Forelimb muscle (tissue), 1 donor: ENCODE measurements around the gene ADAMTS6. TPM values are rescaled to one million over a fixed set of nuclear protein-coding genes. Genes with fewer than 3 reads are reported as not detected.
"Not testable (repeated sequence)": the region's sequence is repeated elsewhere in the genome, so short reads cannot be mapped to it uniquely, and the experiment has no call there.

ENCODE experiments used
- DNase-seq: peaks from one replicate; pipeline ENCODE4 v3.0.0-alpha.2; 2013; ENCODE audit warnings: low read depth
- polyA plus RNA-seq: library from polyadenylated mRNA; unstranded; fragments of 120-200 nt; gene quantifications from one replicate; pipeline ENCODE4 v1.2.1, GENCODE V29; 2013; ENCODE audit not compliant: insufficient read length

The ADAMTS6 gene
- polyA plus RNA-seq, 1 donor, result 0.89 TPM

DNA sequence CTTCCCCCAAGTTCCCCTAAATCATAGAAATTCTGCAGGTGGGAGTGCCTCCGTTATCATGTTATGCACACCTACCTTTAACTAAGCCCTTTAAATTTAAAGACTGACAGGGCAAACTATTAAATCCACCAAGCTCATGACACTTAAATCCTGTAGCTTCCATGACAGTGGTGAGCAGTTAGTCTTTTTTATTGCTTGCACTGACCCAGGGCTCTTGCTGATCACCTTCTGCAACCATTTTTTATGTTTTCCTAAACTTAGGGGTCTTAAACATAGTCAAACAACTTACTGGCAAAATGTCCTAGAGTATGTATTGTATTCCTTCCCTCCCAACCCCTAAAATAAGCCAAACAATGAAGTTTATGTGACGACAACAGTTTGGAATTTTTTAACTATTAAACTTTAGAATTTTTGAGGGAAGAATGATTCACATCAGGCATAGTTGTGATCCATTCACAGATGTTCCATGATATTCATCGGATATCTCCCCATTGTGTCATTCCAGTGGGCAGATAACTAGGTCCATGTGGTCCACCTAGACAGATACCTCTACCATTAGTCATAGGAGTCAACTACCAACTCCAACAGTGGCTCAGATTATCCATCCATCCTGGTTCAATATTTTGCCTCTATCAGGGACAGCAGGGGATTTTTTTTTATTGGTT lies 283.1 kb downstream of the ADAMTS6 start:
- DNase-seq, result no peak

DNA sequence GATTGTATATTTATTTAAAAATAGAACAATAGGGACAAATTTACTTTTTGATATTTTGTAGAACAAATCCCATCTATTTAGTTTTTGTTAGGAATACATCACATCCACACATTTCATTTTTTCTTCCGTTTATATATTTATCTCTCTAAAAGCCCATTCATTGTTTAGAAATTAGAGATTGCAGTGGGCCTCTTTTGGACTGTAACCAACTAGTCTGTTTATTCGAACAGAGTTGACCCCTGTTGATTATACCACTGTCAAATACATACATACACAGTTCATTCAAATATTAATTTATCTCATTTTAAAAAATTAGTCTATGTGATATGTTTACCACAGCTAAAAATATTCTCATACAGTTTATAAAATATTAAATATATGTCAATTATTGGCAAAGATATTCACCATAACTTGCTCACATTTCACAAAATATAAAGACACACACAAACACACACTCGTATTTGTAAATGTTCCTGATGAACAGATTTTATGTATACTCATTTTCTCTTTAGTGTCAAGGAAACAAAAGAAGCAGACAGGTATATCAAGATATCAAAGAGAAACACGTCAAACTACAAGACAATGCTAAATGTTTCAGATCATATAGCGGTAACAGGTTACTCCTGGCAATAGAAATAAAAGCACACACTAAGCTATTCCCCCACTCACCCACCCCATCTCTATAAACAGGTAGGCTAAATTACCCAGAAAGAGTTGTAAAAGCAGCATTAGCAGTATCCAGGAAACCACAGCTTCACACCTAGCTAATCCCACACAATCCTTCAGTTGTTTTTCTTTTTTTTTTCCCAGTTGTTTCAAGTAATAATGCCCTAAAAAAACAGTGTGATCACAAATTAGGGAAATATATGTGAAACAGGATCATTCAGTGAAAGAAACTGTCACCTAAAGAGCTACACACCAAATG lies 283.9 kb downstream of the ADAMTS6 start:
- DNase-seq, result no peak

DNA sequence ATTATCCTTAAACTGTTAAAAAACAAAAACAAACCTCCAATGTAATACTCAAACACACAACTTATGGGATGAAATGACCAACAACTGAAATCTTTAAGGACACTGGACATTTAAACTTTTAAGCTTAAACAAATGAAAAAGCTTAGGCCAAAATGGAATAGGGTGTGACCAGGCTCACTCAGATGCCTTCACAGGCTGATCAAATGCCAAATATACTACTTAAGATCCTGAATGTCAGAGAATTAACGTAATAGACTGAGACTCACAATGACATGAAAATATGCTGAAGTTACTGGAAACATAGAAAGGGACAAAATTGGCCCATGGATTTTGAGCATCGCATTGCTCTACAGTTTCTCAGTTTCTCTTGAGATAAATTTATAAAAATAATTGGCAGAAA lies 286.8 kb downstream of the ADAMTS6 start:
- no peak for DNase-seq

DNA sequence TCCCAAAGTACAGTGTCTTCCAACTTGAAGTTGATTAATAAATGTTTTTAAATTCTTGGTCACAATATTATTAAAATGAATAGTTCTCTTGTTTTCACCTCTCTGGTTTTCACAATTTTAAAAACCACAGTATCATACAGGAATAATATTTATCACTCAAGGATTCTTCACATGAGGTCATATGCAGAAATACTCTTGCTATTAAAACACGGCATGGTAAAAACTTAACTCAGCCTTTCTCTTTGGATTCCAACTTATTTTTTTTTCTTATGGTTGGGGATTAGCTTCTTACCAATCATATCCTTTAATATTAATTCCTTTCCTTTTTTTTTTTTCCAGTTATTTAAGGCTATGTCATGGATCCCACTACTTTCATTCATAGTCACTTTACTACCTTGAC lies 289.4 kb downstream of the ADAMTS6 start:
- DNase-seq, result no peak

DNA sequence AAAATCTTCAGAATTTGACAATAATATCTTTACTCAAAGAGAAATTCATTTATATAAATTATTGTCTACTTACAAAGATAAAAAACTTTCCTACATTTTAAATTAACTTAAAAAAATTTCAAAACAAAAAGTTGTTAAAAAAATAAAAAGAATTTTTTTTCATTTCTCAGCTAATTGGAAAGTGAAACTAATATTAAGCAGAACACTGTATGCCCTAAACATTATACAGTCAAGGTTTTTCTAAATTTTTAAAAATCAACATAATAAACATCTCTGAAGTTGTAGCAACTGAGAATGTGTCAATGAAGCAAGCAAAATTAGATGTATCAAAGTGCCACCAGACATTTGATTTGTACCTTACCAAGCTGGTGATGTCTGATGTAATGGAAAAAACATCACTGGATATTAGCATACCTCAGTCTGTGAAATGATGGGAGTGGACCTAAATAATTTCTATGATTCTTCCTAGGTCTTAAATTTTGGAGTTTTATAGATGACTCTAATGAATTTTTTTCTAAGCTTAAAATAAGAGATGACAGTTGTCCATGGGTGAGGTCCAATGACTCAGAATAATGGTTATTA lies 290.1 kb downstream of the ADAMTS6 start:
- DNase-seq, result no peak

DNA sequence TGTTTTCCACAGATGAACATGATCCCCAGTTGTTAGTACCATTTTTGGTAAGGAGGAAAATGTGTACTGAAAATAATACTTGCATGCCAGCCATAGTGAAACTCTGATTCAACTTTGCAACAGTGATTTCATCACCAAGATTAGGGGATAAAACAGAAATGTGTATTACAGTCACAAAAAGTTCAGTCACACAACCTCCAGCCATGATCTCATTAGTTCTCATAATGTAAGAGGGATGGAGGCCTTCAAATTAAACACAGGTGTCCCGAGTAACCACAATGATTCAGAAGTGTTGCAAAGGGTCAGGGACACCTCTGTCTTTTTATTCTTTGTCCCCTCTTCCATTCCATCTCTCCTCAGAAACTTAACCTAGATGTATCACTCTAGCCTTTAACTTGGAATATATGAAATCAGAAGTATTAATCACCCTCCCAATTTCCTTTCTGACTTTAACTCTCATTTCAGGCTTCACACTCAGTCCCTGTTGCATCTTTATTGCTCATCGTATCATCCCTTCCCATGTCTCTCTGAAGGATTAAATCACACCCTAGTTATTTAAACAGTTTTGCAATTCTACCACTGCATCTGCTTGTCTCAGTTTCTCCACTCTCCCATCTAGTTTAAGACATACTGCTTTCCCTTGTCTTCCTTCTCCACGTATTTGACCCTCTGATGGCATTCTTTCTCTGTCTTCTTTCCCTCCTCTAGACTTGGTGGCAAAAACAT lies 291.2 kb downstream of the ADAMTS6 start:
- no peak for DNase-seq

DNA sequence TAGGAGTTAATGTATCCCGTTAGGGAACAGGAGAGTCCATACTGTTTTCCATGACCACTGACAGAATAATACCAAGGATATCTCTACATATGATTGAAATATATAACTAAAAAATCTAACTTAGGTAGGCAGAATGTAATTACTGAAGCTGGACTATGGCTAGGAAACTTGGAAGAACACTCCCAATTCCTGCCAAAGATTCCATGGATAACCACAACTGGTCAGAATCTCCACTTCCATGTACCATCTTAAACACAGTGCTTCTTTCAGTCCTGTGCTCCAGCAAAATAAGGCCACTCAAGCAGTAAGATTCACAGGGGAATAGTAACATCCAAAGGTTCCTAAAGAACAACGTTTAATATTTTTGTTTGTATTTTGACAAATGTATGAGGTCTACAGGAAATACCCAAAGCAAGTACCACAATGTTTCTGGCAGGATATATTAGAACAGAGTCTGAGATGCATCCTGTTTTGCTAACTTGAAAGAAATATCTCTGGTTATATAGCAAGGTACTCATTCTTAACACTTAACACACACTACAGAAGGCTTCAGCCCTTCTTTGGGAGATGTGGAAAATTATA lies 295.0 kb downstream of the ADAMTS6 start:
- no peak for DNase-seq

DNA sequence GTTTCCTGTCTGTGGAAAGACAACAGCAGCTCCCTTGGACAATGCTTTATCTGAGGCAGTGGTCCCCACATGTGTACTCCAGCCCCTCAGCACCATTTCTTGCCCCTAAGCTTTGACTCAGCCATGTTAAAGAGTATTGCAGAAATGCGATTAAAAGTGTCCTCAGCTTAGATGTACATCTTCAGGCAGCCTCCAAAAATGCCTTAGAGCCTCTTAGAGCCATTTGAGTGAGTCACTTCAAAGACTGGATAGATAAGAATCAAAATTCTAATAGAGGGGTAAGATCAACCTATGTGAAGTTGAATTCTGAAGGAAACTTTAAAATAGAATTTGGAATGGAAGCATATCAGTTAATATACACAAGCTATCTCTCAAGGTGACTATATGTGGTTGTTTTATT lies 296.3 kb downstream of the ADAMTS6 start:
- DNase-seq, result no peak

DNA sequence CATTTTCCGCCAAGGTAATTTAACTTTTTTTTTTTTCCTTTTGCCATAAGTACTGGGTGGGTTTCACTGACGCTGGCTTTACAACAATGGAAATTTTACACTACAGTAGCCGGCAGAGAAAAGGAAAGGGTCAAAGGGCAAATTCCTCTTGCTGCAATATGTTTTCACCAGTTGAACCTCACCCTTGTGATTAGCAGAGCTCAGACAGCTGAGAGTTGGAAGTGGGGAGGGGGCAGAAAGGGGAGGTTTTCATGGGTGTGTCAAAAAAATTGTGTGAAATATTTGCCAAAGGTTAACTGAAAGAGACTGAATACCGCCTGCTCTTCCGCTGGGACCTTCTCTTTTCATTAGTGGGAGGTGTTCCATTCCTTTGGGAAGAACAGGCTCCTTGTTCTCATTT lies 296.9 kb downstream of the ADAMTS6 start:
- no peak for DNase-seq

DNA sequence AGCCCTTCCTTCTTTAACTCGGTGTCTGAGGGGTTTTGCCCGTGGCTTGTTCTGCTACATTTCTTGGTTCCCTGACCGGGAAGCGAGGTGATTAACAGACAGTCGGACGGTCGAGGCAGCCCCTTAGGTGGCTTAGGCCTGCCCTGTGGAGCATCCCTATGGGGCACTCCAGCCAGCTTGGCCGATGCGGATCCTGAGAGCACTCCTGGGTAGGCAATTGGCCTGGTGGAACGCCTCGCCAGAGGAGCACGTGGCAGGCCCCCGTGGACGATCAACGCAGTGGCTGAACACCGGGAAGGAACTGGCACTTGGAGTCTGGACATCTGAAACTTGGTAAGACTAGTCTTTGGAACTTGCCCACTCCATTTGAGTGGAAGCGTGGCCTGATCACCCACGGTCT lies 307.5 kb downstream of the ADAMTS6 start:
- DNase-seq, result not testable (repeated sequence)

DNA sequence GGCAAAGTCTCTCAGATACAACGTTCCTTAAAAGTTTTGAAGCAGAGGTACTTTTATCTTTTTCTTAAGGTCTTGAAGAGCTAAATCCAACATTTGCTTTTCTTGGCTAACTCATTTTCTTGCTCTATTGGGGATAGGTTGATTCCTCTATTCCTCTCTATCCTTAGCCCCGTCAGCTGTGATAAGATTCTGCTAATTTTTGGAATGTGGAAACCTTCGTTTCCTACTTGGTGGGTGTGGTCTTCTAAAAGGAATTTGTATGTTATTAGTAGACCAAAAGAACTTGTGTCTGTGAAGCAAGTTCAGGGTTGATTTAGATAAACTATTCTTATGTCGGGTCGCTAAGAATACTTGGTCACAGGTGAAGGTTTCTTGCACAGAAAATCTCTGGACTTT lies 308.6 kb downstream of the ADAMTS6 start:
- no peak for DNase-seq

DNA sequence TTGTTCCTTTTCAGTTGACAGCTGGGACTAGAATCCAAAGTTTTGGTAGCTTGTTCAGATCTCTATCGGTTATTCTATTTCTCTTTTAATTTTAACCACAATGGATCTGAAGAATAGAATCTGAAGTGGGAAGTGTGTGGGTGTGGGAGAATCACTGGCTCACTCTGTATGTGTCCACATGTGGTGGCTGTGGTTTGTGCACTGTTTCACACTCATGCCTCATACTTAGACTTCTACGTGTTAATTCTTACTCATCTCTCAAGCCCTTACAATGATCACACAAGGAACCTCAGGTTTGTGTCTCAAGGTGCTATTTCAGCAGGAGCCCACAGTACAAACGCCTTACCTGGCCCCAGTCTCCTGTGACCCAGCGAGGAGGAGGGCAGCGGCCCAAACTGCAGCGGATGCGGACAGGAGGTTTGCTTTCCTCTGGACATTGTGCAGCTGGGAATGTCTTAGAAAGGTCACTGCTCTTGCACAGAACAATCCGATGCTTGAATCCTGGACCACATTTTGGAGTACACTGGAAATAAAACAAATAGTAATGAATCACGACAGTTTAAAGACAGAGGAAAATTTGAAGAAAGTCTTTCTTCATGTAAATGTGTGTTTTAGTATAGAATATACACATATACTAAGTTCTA lies 309.1 kb downstream of the ADAMTS6 start:
- no peak for DNase-seq

DNA sequence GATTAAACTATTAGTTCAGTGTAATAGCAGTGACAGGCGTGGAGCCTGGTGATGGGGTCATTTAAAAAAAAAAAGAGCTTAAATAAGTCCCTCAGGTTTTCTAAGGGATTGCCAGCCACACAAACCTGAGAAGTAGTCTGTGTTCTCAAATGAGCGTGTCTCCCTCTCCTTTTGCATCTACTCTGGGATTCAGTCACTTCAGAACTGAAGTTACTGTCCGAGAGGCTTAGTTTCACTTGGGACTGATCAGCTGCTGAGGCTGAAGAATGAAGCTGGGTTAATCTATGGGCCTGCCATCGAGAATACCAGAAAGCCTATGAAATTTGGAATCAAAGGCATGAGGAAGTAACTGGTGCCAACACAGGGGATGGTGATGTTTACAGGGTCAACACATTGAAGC lies 310.1 kb downstream of the ADAMTS6 start:
- no peak for DNase-seq

DNA sequence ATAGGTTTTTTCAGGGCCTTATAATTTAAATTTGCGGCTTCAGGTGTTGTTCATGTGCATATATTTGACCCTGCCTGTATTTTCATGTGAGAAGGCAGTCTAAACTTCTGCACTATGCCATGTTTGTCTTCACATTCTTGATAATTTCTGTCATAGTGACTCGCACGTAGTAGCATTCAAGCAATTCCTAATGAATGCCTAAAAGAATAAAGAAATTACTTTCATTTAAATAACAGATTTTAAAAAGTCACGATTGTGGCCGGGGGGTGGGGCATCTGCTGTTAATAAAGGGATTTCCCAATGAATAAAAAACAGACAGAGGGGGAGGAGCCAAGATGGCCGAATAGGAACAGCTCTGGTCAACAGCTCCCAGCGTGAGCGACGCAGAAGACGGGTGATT lies 318.0 kb downstream of the ADAMTS6 start:
- no peak for DNase-seq

DNA sequence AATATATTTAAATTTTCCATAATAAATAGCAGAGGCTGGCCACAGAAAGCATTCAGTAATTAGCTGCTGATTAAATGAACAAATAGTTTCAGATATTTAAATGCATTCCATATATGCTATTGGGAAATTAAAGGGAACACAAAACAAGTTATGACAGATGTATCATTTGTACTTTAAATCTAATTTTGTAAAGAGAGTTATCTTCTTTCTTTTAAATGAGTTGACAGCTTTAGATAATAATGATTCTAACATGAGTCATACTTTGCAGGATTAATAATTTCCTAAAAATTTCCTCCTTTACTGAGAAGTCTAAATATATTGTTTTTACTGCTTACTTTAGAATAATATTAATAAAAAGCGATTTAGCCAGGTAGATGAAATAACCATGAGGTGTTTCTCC lies 320.1 kb downstream of the ADAMTS6 start:
- DNase-seq, result no peak

DNA sequence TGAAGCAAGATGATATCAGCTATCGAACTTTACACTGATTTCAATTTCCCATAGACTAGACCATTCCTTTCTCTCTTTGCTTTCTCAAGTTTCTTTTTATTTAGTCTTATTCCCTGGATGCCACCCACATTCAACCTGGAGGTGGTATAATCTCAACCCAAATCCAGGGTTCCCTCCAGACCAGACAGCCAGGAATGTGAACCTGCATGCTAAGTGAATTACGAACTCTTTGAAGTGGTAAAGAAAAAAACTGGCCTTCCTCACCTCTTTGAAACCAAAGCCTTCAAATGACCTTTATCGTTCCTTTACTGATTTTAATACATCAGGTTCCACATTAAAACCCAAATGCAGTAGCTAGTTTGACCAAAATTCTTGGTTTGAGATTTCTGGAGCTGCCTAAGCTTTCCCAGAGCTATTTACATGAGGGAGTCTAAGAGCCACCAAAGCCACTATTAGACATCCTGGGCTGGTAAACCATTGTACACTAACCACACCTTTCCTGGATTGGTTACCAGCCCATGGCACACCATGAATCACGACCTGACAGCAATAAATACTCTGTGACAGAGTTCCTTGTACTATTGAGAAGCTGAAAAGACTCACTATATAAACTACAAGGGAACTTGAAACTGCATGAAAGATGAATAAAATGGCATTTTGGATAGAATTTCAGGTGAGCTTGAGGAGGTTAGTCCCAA lies 323.7 kb downstream of the ADAMTS6 start:
- no peak for DNase-seq

DNA sequence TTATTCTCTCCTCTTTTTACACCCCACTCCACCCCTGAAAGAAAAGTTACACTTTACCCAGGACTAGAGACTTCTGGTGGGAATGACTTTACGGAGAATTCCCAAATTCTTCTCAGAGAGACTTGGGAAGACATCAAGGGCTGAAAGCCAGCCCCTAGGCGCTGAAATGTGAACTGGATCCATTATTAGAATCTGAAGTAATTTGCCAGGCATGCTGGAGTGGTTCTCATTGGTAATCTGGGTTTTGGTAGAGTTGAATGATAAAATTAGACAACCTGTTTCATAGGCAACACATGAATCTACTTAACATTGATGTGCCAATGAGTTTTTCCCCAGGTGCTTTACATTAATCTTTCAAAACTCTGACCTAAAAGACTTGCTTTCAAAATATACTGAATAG lies 324.8 kb downstream of the ADAMTS6 start:
- DNase-seq, result no peak

DNA sequence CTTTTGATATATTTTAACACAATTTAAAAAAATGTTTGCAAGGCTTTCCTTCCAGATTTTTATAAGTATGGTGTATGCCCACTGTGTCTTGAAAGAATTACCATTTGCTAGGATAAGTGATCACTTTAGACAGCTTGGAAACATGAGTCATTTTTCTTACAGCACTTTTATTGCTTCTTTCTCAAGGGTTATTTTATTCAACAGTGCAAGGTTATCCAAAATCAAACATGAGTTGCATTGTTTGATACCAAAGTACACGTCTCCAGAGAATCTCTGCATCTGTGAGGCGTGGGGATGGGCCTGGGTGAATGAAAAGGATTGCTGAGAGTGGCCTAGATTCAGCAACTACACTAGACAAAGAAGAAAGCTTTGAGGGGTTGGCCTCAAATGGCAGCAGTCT lies 329.6 kb downstream of the ADAMTS6 start:
- no peak for DNase-seq

DNA sequence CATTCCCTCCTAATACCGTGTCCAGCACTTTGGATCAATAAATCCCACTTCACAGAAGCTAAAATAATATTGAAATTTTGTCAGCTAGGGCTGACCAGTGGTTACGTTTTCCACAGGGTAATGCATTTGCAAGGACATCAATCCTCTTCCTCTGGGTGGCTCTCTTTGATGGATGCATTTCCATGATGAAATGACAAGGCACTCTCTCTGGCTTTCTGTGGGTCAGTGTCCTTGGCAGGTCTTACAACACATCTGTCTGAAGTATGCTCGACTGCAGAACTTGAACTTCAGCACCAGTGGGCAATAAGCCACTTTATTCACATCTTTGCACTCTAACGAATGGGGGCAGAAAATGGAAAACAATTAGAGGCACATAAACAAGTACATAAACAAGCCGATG lies 330.1 kb downstream of the ADAMTS6 start:
- DNase-seq, result no peak

DNA sequence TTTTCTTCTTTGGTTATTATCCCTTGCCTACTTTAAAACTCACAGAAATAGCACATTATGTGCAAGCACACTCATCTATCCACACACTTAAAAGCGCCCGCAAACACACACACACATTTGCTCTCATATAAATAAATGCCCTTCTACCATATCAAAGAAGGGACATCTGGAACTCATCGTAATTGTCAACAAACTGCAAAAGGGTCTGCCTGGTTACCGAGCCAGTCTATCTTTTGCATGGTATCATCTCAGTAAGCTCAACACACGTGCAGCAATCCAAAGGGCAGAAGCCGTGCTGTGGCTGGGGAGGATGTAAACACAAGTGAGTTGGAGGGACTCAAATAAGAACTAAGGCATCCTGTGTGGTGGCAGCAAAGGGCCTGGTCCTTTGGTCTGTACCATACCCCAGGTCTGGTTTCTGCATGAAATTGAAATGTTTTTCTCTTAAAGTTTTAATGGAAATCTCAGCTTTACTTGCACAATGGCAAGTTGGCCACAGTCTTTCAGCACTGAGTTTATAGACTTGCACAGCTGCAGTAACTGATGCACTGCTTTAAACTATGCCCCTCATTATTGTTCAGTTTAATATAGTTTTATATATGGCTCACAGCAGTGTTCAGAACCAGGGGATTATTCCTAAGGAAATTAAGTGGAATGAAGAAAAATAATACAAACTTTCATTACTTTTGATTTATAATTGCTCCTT lies 331.0 kb downstream of the ADAMTS6 start:
- no peak for DNase-seq
